Measurements from ENCODE around the gene SLC44A3. TPM values are rescaled to one million over a fixed set of nuclear protein-coding genes. Genes with fewer than 3 reads are reported as not detected.

Gene SLC44A3
- total and polyA plus RNA-seq, 2 experiments from 2014 or later = 2.9 to 4.5 TPM

DNA sequence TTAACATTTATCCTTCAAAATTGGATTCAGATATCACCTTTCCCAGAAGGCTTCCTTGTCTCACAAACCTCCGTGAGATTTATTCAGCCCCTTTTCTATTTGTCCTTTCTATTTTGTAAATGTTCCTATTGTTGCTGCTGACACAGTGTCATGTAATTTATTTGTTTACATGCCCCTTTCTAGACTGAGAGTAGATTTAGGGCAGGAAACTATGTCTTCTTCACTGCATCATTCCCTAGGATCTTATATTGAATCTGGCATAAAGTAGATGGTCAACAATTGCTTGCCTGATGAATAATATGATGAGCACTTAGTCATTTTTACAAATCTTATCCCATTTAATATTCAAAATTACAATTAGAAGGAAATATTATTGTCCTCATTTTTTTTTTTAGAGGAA lies 114.9 kb downstream of the SLC44A3 start (continued):
- TF ChIP-seq, protein P1, sequence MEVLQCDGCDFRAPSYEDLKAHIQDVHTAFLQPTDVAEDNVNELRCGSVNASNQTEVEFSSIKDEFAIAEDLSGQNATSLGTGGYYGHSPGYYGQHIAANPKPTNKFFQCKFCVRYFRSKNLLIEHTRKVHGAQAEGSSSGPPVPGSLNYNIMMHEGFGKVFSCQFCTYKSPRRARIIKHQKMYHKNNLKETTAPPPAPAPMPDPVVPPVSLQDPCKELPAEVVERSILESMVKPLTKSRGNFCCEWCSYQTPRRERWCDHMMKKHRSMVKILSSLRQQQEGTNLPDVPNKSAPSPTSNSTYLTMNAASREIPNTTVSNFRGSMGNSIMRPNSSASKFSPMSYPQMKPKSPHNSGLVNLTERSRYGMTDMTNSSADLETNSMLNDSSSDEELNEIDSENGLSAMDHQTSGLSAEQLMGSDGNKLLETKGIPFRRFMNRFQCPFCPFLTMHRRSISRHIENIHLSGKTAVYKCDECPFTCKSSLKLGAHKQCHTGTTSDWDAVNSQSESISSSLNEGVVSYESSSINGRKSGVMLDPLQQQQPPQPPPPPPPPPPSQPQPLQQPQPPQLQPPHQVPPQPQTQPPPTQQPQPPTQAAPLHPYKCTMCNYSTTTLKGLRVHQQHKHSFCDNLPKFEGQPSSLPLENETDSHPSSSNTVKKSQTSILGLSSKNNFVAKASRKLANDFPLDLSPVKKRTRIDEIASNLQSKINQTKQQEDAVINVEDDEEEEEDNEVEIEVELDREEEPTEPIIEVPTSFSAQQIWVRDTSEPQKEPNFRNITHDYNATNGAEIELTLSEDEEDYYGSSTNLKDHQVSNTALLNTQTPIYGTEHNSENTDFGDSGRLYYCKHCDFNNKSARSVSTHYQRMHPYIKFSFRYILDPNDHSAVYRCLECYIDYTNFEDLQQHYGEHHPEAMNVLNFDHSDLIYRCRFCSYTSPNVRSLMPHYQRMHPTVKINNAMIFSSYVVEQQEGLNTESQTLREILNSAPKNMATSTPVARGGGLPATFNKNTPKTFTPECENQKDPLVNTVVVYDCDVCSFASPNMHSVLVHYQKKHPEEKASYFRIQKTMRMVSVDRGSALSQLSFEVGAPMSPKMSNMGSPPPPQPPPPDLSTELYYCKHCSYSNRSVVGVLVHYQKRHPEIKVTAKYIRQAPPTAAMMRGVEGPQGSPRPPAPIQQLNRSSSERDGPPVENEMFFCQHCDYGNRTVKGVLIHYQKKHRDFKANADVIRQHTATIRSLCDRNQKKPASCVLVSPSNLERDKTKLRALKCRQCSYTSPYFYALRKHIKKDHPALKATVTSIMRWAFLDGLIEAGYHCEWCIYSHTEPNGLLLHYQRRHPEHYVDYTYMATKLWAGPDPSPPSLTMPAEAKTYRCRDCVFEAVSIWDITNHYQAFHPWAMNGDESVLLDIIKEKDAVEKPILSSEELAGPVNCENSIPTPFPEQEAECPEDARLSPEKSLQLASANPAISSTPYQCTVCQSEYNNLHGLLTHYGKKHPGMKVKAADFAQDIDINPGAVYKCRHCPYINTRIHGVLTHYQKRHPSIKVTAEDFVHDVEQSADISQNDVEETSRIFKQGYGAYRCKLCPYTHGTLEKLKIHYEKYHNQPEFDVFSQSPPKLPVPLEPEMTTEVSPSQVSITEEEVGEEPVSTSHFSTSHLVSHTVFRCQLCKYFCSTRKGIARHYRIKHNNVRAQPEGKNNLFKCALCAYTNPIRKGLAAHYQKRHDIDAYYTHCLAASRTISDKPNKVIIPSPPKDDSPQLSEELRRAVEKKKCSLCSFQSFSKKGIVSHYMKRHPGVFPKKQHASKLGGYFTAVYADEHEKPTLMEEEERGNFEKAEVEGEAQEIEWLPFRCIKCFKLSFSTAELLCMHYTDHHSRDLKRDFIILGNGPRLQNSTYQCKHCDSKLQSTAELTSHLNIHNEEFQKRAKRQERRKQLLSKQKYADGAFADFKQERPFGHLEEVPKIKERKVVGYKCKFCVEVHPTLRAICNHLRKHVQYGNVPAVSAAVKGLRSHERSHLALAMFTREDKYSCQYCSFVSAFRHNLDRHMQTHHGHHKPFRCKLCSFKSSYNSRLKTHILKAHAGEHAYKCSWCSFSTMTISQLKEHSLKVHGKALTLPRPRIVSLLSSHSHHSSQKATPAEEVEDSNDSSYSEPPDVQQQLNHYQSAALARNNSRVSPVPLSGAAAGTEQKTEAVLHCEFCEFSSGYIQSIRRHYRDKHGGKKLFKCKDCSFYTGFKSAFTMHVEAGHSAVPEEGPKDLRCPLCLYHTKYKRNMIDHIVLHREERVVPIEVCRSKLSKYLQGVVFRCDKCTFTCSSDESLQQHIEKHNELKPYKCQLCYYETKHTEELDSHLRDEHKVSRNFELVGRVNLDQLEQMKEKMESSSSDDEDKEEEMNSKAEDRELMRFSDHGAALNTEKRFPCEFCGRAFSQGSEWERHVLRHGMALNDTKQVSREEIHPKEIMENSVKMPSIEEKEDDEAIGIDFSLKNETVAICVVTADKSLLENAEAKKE (CRISPR knock-in tag; IDR thresholded peaks at IDR 0.05) = no peak
- no peak for TF ChIP-seq ZNF114 (CRISPR knock-in tag; IDR thresholded peaks at IDR 0.05)
- no peak for TF ChIP-seq EZH2 (IDR thresholded peaks at IDR 0.05; ENCODE audit: low read depth, unreplicated experiment)

DNA sequence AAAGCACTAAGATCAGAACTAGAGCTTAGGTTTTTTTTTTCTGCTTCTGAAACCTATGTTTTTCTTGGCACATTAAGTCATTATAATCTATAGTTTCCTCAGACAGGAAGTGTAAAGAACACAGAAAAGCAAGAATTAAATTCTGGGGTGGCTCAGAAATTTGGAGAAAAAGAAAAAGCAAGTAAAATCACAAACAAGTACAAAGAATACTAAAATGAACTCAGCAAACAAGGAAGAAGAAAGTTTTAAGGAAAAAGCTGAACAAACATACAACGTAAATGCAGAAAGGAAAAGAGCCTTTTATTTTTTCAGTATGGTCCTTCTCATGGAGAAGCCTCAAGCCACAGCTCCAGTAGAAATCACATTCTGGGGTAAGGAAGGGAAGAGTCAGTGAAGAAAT lies 115.3 kb downstream of the SLC44A3 start:
- peak overlapping the region; percentile 3; the same call in 1 of the 2 replicates for H3K27ac Mint-ChIP-seq
- no peak for DNase-seq (ENCODE audit: low spot score)
- H2AFZ ChIP-seq = no peak overlapping the region
- TF ChIP-seq STAT1 (IDR thresholded peaks at IDR 0.05; ENCODE audit: unreplicated experiment) (no peak), ZNF114 (CRISPR knock-in tag; IDR thresholded peaks at IDR 0.05) (no peak), JUNB (IDR thresholded peaks at IDR 0.05; ENCODE audit: unreplicated experiment) (no peak), POLR2AphosphoS5 (IDR thresholded peaks at IDR 0.05; ENCODE audit: low read depth) (no peak), EZH2 (IDR thresholded peaks at IDR 0.05; ENCODE audit: low read depth, unreplicated experiment) (no peak)
- TF ChIP-seq, protein P2, sequence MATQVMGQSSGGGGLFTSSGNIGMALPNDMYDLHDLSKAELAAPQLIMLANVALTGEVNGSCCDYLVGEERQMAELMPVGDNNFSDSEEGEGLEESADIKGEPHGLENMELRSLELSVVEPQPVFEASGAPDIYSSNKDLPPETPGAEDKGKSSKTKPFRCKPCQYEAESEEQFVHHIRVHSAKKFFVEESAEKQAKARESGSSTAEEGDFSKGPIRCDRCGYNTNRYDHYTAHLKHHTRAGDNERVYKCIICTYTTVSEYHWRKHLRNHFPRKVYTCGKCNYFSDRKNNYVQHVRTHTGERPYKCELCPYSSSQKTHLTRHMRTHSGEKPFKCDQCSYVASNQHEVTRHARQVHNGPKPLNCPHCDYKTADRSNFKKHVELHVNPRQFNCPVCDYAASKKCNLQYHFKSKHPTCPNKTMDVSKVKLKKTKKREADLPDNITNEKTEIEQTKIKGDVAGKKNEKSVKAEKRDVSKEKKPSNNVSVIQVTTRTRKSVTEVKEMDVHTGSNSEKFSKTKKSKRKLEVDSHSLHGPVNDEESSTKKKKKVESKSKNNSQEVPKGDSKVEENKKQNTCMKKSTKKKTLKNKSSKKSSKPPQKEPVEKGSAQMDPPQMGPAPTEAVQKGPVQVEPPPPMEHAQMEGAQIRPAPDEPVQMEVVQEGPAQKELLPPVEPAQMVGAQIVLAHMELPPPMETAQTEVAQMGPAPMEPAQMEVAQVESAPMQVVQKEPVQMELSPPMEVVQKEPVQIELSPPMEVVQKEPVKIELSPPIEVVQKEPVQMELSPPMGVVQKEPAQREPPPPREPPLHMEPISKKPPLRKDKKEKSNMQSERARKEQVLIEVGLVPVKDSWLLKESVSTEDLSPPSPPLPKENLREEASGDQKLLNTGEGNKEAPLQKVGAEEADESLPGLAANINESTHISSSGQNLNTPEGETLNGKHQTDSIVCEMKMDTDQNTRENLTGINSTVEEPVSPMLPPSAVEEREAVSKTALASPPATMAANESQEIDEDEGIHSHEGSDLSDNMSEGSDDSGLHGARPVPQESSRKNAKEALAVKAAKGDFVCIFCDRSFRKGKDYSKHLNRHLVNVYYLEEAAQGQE (IDR thresholded peaks at IDR 0.05; ENCODE audit: unreplicated experiment) = no peak

More for the DNA sequence above, 115.3 kb downstream of the SLC44A3 start:
- Mint-ChIP-seq H3K9me3 (no peaks in the 10 kb centered on the region; the same call in 2 of the 3 replicates), H3K4me3 (no peak overlapping the region), H3K27me3 (ENCODE audit: insufficient read depth, low read depth, poor library complexity) (peaks cover 4% of the 10 kb centered on the region), H3K4me1 (peaks cover 28% of the 10 kb centered on the region), H3K36me3 (ENCODE audit: low read depth) (peaks cover 11% of the 10 kb centered on the region; the same call in 1 of the 3 replicates)
- Histone ChIP-seq H3K9me2 (ENCODE audit: insufficient read depth) (peaks cover 6% of the 10 kb centered on the region; the same call in 1 of the 2 replicates), H3K27me3 (ENCODE audit: insufficient read depth) (no peaks in the 10 kb centered on the region), H4K20me1 (replicated peaks; ENCODE audit: insufficient read depth) (no peaks in the 10 kb centered on the region), H3K36me3 (ENCODE audit: insufficient read depth) (no peaks in the 10 kb centered on the region), H3K79me2 (replicated peaks; ENCODE audit: insufficient read depth) (peaks cover 4% of the 10 kb centered on the region), H3K4me1 (ENCODE audit: insufficient read depth) (peaks cover 34% of the 10 kb centered on the region), H3K27ac (ENCODE audit: low read depth) (no peak overlapping the region; the same call in 1 of the 2 replicates), H3K4me2 (no peak overlapping the region), H3K4me3 (no peak overlapping the region), H3F3A (replicated peaks; ENCODE audit: low read depth) (no peaks in the 10 kb centered on the region)
- no peak for ATAC-seq

Data from GM23338 (cell line).